H4 (cell line): ENCODE data around the gene GRIN2A. TPM values are rescaled to one million over a fixed set of nuclear protein-coding genes. Genes with fewer than 3 reads are reported as not detected.

Experiments
- DNase-seq: peaks from one replicate; pipeline ENCODE4 v3.0.0-alpha.2; 2015; ENCODE audit warnings: low spot score
- total RNA-seq: library from RNA; depleted of rRNA; stranded (reverse); fragments of >200 nt; shearing (Covaris generic); gene quantifications from 2 replicates; pipeline ENCODE4 v1.2.3, GENCODE V29; 2014

Gene GRIN2A
- total RNA-seq, 1 experiment from 2014 or later, result 0.17 TPM

GRCh38 chr16:10033556-10033955 is 148.7 kb downstream of the GRIN2A start:
- no peak for DNase-seq

- DNase-seq, result no peak
These were observed 150.3 kb downstream of the GRIN2A start for GRCh38 chr16:10031955-10032354.

- DNase-seq, result no peak
These were observed 150.8 kb downstream of the GRIN2A start for GRCh38 chr16:10031473-10031872.

GRCh38 chr16:10028644-10029043 is 153.6 kb downstream of the GRIN2A start:
- DNase-seq, result no peak

GRCh38 chr16:10027553-10027952 is 154.7 kb downstream of the GRIN2A start:
- DNase-seq, result no peak

- no peak for DNase-seq
These were observed 155.6 kb downstream of the GRIN2A start for GRCh38 chr16:10026593-10026992.

- DNase-seq, result no peak
These were observed 160.1 kb downstream of the GRIN2A start for GRCh38 chr16:10022098-10022497.

- no peak for DNase-seq
These were observed 161.4 kb downstream of the GRIN2A start for GRCh38 chr16:10020866-10021265.

GRCh38 chr16:10016752-10017151 is 165.5 kb downstream of the GRIN2A start:
- no peak for DNase-seq

- no peak for DNase-seq
These were observed 166.8 kb downstream of the GRIN2A start for GRCh38 chr16:10015397-10015796.

- no peak for DNase-seq
These were observed 168.5 kb downstream of the GRIN2A start for GRCh38 chr16:10013774-10014173.

GRCh38 chr16:10013364-10013763 is 168.9 kb downstream of the GRIN2A start:
- no peak for DNase-seq

GRCh38 chr16:10009684-10010083 is 172.5 kb downstream of the GRIN2A start:
- no peak for DNase-seq

- DNase-seq, result no peak
These were observed 178.7 kb downstream of the GRIN2A start for GRCh38 chr16:10003486-10003885.

GRCh38 chr16:10001258-10001775 is 180.9 kb downstream of the GRIN2A start:
- DNase-seq, result no peak

- DNase-seq, result no peak
These were observed 186.0 kb downstream of the GRIN2A start for GRCh38 chr16:9996221-9996620.

GRCh38 chr16:9992441-9992840 is 189.8 kb downstream of the GRIN2A start:
- DNase-seq, result no peak

GRCh38 chr16:9980981-9981380 is 201.2 kb downstream of the GRIN2A start:
- no peak for DNase-seq

GRCh38 chr16:9978160-9978725 is 204.0 kb downstream of the GRIN2A start:
- DNase-seq, result no peak

- DNase-seq, result no peak
These were observed 204.8 kb downstream of the GRIN2A start for GRCh38 chr16:9977333-9977897.

GRCh38 chr16:9976601-9977000 is 205.6 kb downstream of the GRIN2A start:
- no peak for DNase-seq

GRCh38 chr16:9971907-9972306 is 210.3 kb downstream of the GRIN2A start:
- DNase-seq, result no peak

GRCh38 chr16:9970796-9971195 is 211.4 kb downstream of the GRIN2A start:
- no peak for DNase-seq

- no peak for DNase-seq
These were observed 212.0 kb downstream of the GRIN2A start for GRCh38 chr16:9970244-9970643.
